HEK293 (cell line): ENCODE measurements around the gene LIPN.

Experiments
- ZNF184 ChIP-seq: fragments of 450-650 bp; IDR thresholded peaks from 2 replicates; pipeline ENCODE4 v1.5.1; 2018; ENCODE audit warnings: missing biosample characterization, mild to moderate bottlenecking, missing genetic modification characterization
- TF ChIP-seq, protein P1 (sequence below): sonication (generic); formaldehyde crosslinking; IDR thresholded peaks from 2 replicates; pipeline ENCODE4 v1.8.1; 2022; ENCODE audit warnings: mild to moderate bottlenecking, moderate library complexity, missing genetic modification reagents
- TF ChIP-seq, protein P2 (sequence below): fragments of 450-650 bp; formaldehyde crosslinking; IDR thresholded peaks from 2 replicates; pipeline ENCODE4 v1.5.1; 2016; ENCODE audit warnings: missing biosample characterization, missing genetic modification characterization
- TF ChIP-seq, protein P3 (sequence below): fragments of 450-650 bp; formaldehyde crosslinking; IDR thresholded peaks from 2 replicates; pipeline ENCODE4 v1.5.1; 2016; ENCODE audit warnings: missing biosample characterization, missing genetic modification characterization
- TF ChIP-seq, protein P4 (sequence below): fragments of 450-650 bp; formaldehyde crosslinking; IDR thresholded peaks from 2 replicates; pipeline ENCODE4 v1.5.1; 2017; ENCODE audit warnings: missing biosample characterization, missing genetic modification characterization

DNA sequence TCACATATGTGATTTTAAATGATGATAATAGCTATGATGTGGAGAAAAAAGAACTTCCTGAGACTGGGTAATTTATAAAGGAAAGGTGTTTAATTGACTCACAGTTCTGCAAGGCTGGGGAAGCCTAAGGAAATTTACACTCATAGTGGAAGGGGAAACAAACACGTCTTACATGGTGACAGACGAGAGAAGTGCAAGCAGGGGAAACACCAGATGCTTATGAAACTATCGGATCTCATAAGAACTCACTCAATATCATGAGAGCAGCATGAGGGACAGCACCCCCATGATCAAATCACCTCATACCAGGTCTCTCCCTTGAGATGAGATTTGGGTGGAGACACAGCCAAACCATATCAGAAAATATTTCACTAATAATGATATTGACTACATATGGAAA, 4.1 kb upstream of the LIPN start:
- TF ChIP-seq, protein P1, sequence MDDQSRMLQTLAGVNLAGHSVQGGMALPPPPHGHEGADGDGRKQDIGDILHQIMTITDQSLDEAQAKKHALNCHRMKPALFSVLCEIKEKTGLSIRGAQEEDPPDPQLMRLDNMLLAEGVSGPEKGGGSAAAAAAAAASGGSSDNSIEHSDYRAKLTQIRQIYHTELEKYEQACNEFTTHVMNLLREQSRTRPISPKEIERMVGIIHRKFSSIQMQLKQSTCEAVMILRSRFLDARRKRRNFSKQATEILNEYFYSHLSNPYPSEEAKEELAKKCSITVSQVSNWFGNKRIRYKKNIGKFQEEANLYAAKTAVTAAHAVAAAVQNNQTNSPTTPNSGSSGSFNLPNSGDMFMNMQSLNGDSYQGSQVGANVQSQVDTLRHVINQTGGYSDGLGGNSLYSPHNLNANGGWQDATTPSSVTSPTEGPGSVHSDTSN (CRISPR knock-in tag): no peak
- TF ChIP-seq, protein P2, sequence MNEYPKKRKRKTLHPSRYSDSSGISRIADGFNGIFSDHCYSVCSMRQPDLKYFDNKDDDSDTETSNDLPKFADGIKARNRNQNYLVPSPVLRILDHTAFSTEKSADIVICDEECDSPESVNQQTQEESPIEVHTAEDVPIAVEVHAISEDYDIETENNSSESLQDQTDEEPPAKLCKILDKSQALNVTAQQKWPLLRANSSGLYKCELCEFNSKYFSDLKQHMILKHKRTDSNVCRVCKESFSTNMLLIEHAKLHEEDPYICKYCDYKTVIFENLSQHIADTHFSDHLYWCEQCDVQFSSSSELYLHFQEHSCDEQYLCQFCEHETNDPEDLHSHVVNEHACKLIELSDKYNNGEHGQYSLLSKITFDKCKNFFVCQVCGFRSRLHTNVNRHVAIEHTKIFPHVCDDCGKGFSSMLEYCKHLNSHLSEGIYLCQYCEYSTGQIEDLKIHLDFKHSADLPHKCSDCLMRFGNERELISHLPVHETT (tag by site-specific recombination): no peak
- TF ChIP-seq, protein P3, sequence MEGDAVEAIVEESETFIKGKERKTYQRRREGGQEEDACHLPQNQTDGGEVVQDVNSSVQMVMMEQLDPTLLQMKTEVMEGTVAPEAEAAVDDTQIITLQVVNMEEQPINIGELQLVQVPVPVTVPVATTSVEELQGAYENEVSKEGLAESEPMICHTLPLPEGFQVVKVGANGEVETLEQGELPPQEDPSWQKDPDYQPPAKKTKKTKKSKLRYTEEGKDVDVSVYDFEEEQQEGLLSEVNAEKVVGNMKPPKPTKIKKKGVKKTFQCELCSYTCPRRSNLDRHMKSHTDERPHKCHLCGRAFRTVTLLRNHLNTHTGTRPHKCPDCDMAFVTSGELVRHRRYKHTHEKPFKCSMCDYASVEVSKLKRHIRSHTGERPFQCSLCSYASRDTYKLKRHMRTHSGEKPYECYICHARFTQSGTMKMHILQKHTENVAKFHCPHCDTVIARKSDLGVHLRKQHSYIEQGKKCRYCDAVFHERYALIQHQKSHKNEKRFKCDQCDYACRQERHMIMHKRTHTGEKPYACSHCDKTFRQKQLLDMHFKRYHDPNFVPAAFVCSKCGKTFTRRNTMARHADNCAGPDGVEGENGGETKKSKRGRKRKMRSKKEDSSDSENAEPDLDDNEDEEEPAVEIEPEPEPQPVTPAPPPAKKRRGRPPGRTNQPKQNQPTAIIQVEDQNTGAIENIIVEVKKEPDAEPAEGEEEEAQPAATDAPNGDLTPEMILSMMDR (tag by site-specific recombination): no peak
- TF ChIP-seq, protein P4, sequence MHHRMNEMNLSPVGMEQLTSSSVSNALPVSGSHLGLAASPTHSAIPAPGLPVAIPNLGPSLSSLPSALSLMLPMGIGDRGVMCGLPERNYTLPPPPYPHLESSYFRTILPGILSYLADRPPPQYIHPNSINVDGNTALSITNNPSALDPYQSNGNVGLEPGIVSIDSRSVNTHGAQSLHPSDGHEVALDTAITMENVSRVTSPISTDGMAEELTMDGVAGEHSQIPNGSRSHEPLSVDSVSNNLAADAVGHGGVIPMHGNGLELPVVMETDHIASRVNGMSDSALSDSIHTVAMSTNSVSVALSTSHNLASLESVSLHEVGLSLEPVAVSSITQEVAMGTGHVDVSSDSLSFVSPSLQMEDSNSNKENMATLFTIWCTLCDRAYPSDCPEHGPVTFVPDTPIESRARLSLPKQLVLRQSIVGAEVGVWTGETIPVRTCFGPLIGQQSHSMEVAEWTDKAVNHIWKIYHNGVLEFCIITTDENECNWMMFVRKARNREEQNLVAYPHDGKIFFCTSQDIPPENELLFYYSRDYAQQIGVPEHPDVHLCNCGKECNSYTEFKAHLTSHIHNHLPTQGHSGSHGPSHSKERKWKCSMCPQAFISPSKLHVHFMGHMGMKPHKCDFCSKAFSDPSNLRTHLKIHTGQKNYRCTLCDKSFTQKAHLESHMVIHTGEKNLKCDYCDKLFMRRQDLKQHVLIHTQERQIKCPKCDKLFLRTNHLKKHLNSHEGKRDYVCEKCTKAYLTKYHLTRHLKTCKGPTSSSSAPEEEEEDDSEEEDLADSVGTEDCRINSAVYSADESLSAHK (tag by site-specific recombination): no peak
- no peak for TF ChIP-seq ZNF184
